Measurements from ENCODE around the gene GRIN1. TPM values are rescaled to one million over a fixed set of nuclear protein-coding genes. Genes with fewer than 3 reads are reported as not detected.

Gene GRIN1
- total and polyA plus RNA-seq, 2 of the 13 experiments (the other 11 are each of a cell fraction or from before 2014, with no cell fraction given) = 0.13 TPM; not detected in 1

DNA sequence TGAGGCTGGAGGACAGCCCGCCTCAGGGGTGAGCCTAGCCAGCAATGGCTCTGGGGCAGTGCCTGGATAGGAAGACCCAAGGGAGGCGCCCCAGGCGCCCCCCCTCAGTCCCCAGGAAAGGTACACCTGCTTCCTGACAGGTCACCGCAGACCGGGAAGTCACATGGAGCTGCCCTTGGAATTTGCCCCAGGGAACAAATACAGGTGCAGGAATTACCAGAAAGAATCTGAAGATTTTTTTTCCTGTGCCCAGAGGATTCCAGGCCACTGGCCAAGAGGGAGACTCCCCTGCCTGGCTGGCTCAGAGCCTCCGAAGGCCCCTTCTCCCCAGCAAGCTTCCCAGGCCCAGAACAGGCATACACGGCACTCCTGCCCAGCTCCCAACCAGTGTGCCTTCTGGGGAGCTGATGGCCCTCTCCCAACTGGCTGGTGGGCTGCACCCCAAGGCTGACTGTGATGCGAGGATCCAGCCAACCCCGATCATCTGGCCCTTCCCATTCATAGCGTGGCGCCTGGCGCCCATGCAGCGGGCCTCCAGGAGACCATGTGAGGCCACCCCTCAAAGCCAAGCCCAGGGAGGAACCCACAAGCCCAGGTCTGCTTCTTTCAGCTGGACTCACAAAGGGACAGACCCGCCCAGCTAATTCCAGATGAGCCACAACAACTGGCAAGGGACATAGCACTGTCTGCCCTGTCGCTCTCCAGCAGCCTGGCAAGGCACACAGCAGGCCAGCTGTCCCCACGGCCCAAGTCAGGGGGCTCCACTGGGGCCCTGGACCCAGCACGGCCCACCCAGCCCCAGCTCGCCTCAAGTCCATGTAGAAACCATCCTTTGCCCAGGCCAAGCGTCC lies 59.3 kb downstream of the GRIN1 start (continued):
- TF ChIP-seq, protein P1, sequence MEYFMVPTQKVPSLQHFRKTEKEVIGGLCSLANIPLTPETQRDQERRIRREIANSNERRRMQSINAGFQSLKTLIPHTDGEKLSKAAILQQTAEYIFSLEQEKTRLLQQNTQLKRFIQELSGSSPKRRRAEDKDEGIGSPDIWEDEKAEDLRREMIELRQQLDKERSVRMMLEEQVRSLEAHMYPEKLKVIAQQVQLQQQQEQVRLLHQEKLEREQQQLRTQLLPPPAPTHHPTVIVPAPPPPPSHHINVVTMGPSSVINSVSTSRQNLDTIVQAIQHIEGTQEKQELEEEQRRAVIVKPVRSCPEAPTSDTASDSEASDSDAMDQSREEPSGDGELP (IDR thresholded peaks at IDR 0.05; ENCODE audit: borderline replicate concordance, low read depth) = peak; percentile 44; the same call in 1 of the 2 replicates
- TF ChIP-seq ATAD3A (CRISPR knock-in tag; IDR thresholded peaks at IDR 0.05) = no peak
- no peak for TF ChIP-seq ZNF446 (CRISPR knock-in tag; IDR thresholded peaks at IDR 0.05)
- no peak for TF ChIP-seq TCF7 (IDR thresholded peaks at IDR 0.05; ENCODE audit: low read depth)
- 0 out of 2 replicates have a peak, but pooled peaks have one; percentile 24 for TF ChIP-seq ZNF292 (CRISPR knock-in tag; IDR thresholded peaks at IDR 0.05; ENCODE audit: borderline replicate concordance, low read depth)
- TF ChIP-seq PHF21A (CRISPR knock-in tag; IDR thresholded peaks at IDR 0.05) = peak; percentile 78
- no peak for TF ChIP-seq SNRNP70 (IDR thresholded peaks at IDR 0.05; ENCODE audit: low read depth, low read length)
- peak; percentile 83 for TF ChIP-seq MXD4 (CRISPR knock-in tag; IDR thresholded peaks at IDR 0.05)
- no peak for TF ChIP-seq ZBTB2 (CRISPR knock-in tag; IDR thresholded peaks at IDR 0.05; ENCODE audit: low read depth)
- TF ChIP-seq ZNF883 (CRISPR knock-in tag; IDR thresholded peaks at IDR 0.05; ENCODE audit: not compliant biosample characterization) = no peak
- TF ChIP-seq NAIF1 (CRISPR knock-in tag; IDR thresholded peaks at IDR 0.05; ENCODE audit: borderline replicate concordance) = no peak
- TF ChIP-seq ZEB1 (IDR thresholded peaks at IDR 0.05; ENCODE audit: insufficient replicate concordance, low read depth) = peak; percentile 94
- no peak for TF ChIP-seq ARHGAP35 (CRISPR knock-in tag; IDR thresholded peaks at IDR 0.05; ENCODE audit: borderline replicate concordance)
- TF ChIP-seq SNAPC5 (CRISPR knock-in tag; IDR thresholded peaks at IDR 0.05; ENCODE audit: borderline replicate concordance) = no peak
- TF ChIP-seq RBFOX2 (IDR thresholded peaks at IDR 0.05; ENCODE audit: low read depth, low read length) = no peak
- TF ChIP-seq KLF15 (CRISPR knock-in tag; IDR thresholded peaks at IDR 0.05; ENCODE audit: borderline replicate concordance) = no peak
- TF ChIP-seq ZBTB46 (CRISPR knock-in tag; IDR thresholded peaks at IDR 0.05; ENCODE audit: borderline replicate concordance) = no peak
- no peak for TF ChIP-seq ZZZ3 (CRISPR knock-in tag; IDR thresholded peaks at IDR 0.05; ENCODE audit: borderline replicate concordance)
- TF ChIP-seq TAF1 (CRISPR knock-in tag; IDR thresholded peaks at IDR 0.05) = peak; percentile 22; the same call in 1 of the 2 replicates
- no peak for TF ChIP-seq HES4 (CRISPR knock-in tag; IDR thresholded peaks at IDR 0.05; ENCODE audit: borderline replicate concordance)
- TF ChIP-seq SMARCE1 (IDR thresholded peaks at IDR 0.05; ENCODE audit: borderline replicate concordance) = no peak
- no peak for TF ChIP-seq ZNF232 (CRISPR knock-in tag; IDR thresholded peaks at IDR 0.05; ENCODE audit: borderline replicate concordance)

All from HepG2 (cell line).